Stimulated activated naive B cell treated with anti-CD40 and anti-IgM and Interleukin-4, amounts not matched to agents 10 μg/mL and 1 μg/mL and 100 μg/mL, for 72 hours (primary cell): ENCODE results near the gene TMIGD1.

Source experiments
- ATAC-seq, 2 donors: fragments of 150-1000 bp; cut with Tn5 transposase; replicated peaks; 2 replicates each; pipeline ENCODE4 v1.10.0; 2021; ENCODE audit warnings: moderate library complexity in 1 of 2
- DNase-seq: peaks from one replicate; pipeline ENCODE4 v3.0.0; 2021
- H3K27ac Mint-ChIP-seq: one replicate; pipeline ENCODE4 v1.8.0; 2022; ENCODE audit warnings: mild to moderate bottlenecking, mixed read lengths
- H3K27me3 Mint-ChIP-seq, 2 donors: one replicate each; pipeline ENCODE4 v1.8.0; 2022; ENCODE audit warnings: mixed read lengths in 2 of 2
- H3K36me3 Mint-ChIP-seq, 2 donors: one replicate each; pipeline ENCODE4 v1.8.0; 2022; ENCODE audit warnings: mixed read lengths in 2 of 2, mild to moderate bottlenecking in 1 of 2
- H3K4me1 Mint-ChIP-seq, 2 donors: one replicate each; pipeline ENCODE4 v1.8.0; 2022; ENCODE audit warnings: mixed read lengths in 2 of 2, mild to moderate bottlenecking in 1 of 2
- H3K4me3 Mint-ChIP-seq, 2 donors: one replicate each; pipeline ENCODE4 v1.8.0; 2022; ENCODE audit warnings: mild to moderate bottlenecking in 2 of 2, mixed read lengths in 2 of 2, moderate library complexity in 1 of 2
- H3K9me3 Mint-ChIP-seq, 2 donors: one replicate each; pipeline ENCODE4 v1.8.0; 2022; ENCODE audit warnings: mixed read lengths in 2 of 2, mild to moderate bottlenecking in 1 of 2

Gene TMIGD1, protein sequence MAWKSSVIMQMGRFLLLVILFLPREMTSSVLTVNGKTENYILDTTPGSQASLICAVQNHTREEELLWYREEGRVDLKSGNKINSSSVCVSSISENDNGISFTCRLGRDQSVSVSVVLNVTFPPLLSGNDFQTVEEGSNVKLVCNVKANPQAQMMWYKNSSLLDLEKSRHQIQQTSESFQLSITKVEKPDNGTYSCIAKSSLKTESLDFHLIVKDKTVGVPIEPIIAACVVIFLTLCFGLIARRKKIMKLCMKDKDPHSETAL

DNA sequence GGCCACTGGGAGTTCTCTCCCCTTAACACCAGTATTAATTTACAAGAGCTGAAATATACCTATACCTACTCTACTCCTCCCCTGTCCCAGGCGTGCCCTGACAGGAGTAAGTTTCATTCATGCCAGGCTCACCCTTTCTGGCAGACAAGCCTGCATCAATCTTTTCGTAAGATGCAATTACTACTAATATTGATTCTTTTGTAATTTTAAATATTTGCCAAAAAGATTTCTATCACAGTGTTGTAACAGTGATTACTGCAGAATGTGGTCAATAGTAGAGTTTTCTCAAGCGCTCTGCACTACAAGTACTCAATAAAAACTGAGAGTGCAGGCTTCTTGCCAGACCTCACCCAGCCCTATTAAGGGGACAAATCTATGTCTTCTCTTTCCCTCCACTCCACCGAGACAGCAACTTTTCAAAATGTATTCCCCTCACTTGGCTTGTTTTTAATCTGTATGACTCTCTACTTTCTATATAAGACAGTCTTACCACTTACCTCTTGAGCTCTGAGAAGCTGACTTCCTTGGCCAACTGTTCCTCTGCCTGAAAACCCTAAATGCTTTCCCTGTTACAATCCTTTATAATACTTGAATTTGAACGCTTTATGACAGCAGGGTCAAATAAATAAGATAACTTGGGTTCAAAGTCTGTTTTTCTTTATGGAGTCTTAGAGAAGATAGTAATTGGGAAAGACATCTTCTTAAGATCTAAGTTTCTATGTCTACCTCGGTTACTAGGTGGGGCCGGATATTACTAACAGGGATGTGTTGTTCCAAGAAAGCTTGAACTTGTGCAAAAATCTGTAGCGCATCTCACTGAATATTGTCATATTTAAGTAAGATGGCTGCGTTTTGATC, at the start of gene TMIGD1:
Gene TMIGD1, minus strand, starts transcription at position 555 of the 858 bp plus-strand sequence. CDS start 1,924 bp downstream, outside the sequence.
- Mint-ChIP-seq H3K4me1 (peaks cover 10 to 15% of the 10 kb centered on the region in 2 donors), H3K9me3 (no peaks in the 10 kb centered on the region), H3K36me3 (no peaks in the 10 kb centered on the region), H3K27me3 (peaks cover 0 to 8% of the 10 kb centered on the region in 2 donors), H3K27ac (no peak within 1 kb of the TSS), H3K4me3 (no peak within 1 kb of the TSS)
- ATAC-seq (no peak), DNase-seq (no peak)

DNA sequence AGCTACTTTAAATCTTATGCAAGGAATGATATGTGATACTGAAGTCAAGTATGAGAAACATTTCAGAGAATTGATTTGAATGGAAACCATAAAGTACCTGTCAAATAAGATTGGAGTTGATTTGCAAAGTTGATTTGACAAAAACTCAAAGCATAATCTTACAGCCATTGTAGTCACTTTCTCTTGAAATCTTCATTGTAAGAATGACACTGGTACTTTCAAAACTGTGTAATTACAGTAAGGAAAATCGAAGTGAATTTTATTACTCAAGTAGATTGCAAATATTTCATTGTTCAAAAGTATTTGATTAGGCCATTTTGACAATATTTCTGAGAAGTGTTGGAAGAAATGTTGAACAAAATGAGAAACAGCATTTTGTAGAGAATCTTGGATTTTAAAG, 48.5 kb upstream of the TMIGD1 start:
- H3K27ac Mint-ChIP-seq = no peak overlapping the region
- ATAC-seq (no peak), DNase-seq (no peak)
- H3K36me3 Mint-ChIP-seq = peaks cover 0 to 13% of the 10 kb centered on the region in 2 donors
- no peak overlapping the region for H3K4me3 Mint-ChIP-seq
- no peaks in the 10 kb centered on the region for H3K9me3 Mint-ChIP-seq
- H3K27me3 Mint-ChIP-seq = peaks cover 6 to 7% of the 10 kb centered on the region in 2 donors
- peaks cover 18 to 21% of the 10 kb centered on the region in 2 donors for H3K4me1 Mint-ChIP-seq

DNA sequence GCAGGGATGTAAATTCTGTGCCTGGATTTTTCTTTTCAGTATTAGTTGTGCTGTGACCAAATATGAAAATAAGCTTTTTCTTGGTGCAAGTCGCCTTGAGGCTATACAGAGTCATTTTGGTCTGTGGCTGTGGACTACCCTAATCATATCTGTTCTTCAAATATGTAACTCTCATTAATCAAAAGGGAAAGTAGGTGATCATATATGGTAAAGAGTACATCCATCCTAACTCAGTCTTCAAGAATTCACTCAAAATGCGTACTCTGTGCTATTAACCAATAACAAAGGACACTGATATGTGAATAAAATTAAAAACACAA, 47.4 kb upstream of the TMIGD1 start:
- Mint-ChIP-seq H3K4me1 (peaks cover 18 to 21% of the 10 kb centered on the region in 2 donors), H3K4me3 (no peak overlapping the region), H3K36me3 (peaks cover 0 to 9% of the 10 kb centered on the region in 2 donors), H3K9me3 (no peaks in the 10 kb centered on the region), H3K27me3 (peaks cover 16 to 17% of the 10 kb centered on the region in 2 donors), H3K27ac (no peak overlapping the region)
- no peak for DNase-seq
- no peak for ATAC-seq

GRCh38 chr17:30380643-30381339, 46.9 kb upstream of the TMIGD1 start:
- Mint-ChIP-seq H3K4me1 (peaks cover 18 to 21% of the 10 kb centered on the region in 2 donors), H3K27me3 (peaks cover 16 to 17% of the 10 kb centered on the region in 2 donors), H3K4me3 (no peak overlapping the region), H3K36me3 (peaks cover 0 to 7% of the 10 kb centered on the region in 2 donors), H3K27ac (no peak overlapping the region), H3K9me3 (no peaks in the 10 kb centered on the region)
- ATAC-seq = no peak
- no peak for DNase-seq

DNA sequence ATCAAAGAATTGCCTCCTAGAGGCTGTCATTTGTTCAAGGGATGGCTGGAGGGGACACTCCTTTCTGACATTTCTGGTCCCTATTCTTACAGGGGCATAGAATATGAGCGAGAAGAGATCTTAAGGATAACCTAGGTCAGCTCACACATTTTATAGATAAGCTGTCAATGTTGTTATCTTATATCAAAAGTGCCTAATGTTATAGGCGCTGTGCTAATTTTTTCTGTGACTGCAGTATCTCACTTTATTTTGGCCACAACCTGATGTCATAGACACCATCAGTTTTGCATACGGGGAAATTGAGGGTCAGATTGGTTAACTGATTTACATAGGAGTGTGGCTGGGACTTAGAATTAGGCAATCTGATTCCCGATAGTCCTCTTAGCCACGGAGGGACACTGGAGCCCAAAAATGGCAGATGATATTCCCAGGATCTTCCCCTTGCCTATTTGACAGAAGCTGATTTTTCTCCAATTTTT, 46.1 kb upstream of the TMIGD1 start:
- Mint-ChIP-seq H3K4me3 (peak overlapping the region; percentile 79 to 86), H3K9me3 (no peaks in the 10 kb centered on the region), H3K27ac (no peak overlapping the region), H3K27me3 (peaks cover 17% of the 10 kb centered on the region in 2 donors), H3K36me3 (no peaks in the 10 kb centered on the region), H3K4me1 (peaks cover 18 to 21% of the 10 kb centered on the region in 2 donors)
- ATAC-seq (peak; percentile 21 to 24), DNase-seq (no peak)

DNA sequence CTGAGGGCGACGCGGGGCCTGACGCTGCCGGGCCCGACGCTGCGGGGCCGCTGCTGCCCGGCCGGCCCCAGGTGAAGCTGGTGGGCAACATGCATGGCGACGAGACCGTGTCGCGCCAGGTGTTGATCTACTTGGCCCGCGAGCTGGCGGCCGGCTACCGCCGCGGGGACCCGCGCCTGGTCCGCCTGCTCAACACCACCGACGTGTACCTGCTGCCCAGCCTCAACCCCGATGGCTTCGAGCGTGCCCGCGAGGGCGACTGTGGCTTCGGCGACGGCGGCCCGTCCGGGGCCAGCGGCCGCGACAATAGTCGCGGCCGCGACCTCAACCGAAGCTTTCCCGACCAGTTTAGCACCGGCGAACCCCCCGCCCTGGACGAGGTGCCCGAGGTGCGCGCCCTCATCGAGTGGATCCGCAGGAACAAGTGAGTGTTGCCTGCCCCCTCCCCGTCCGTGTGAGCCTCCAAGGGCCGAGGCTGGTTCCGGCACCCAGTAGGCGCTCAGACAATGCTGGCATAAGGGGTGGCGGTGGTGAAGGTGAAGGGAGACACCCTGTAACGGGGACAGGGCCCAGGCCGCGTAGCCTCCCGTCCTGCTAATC, 45.5 kb upstream of the TMIGD1 start:
- no peak for DNase-seq
- no peak overlapping the region for H3K27ac Mint-ChIP-seq

GRCh38 chr17:30378825-30379302, 45.0 kb upstream of the TMIGD1 start, which contains the start of gene CPD:
Gene CPD (plus strand): TSS chr17:30378927. CDS start chr17:30378981, 54 bp downstream.
- Mint-ChIP-seq H3K4me3 (peak within 1 kb of the TSS; percentile 79 to 86), H3K9me3 (no peaks in the 10 kb centered on the region), H3K27me3 (peaks cover 23 to 28% of the 10 kb centered on the region in 2 donors), H3K27ac (peak within 1 kb of the TSS; percentile 84), H3K4me1 (peaks cover 18 to 21% of the 10 kb centered on the region in 2 donors), H3K36me3 (no peaks in the 10 kb centered on the region)
- ATAC-seq (peak; percentile 95 to 97), DNase-seq (peak; percentile 93)

More for the DNA sequence above, 45.5 kb upstream of the TMIGD1 start:
- Mint-ChIP-seq H3K36me3 (no peaks in the 10 kb centered on the region), H3K4me1 (peaks cover 18 to 21% of the 10 kb centered on the region in 2 donors), H3K4me3 (peak overlapping the region; percentile 79 to 86), H3K9me3 (no peaks in the 10 kb centered on the region), H3K27me3 (peaks cover 22% of the 10 kb centered on the region in 2 donors)
- peak; percentile 26 to 31 for ATAC-seq

GRCh38 chr17:30378241-30378824, 44.5 kb upstream of the TMIGD1 start:
- DNase-seq = no peak
- Mint-ChIP-seq H3K9me3 (no peaks in the 10 kb centered on the region), H3K27me3 (peaks cover 23 to 29% of the 10 kb centered on the region in 2 donors), H3K36me3 (no peaks in the 10 kb centered on the region), H3K4me3 (peak overlapping the region; percentile 79 to 86), H3K4me1 (peaks cover 18 to 21% of the 10 kb centered on the region in 2 donors), H3K27ac (peak overlapping the region; percentile 20)
- ATAC-seq = peak; percentile 33 to 38

DNA sequence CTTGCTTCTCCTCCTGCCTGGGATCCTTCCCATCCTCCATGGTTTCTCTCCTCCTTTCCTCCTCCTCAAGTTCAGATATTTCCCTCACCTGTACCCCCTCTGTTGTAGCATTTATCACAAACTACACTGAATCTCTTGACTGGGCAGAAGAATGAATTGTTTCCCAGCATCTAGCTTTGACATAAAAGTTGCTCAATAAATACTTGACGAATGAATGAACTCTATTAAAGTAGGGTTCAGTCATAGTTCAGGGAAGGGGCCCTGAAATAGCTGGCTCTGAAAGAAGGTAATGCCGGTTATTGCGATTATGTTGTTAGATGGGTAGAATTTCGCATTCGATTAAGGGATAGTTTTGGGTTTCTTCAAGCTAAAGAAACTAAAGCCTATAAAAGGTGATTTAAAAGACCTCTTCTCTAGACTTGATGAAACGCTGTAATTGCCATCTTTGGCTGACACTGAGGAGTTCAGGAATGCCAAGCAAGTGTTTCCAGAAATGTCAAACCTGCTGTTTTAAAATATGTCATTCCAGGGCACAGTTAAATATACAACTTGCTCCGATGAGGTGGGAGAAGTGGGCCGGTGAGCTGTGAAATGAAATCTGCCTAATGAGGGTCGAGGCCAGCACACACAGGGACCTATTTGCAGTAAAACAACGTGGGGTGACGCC, 43.9 kb upstream of the TMIGD1 start:
- Mint-ChIP-seq H3K4me1 (peaks cover 18 to 21% of the 10 kb centered on the region in 2 donors), H3K9me3 (no peaks in the 10 kb centered on the region), H3K27me3 (peaks cover 27 to 29% of the 10 kb centered on the region in 2 donors), H3K4me3 (peak overlapping the region; percentile 79 to 86), H3K36me3 (no peaks in the 10 kb centered on the region), H3K27ac (no peak overlapping the region)
- ATAC-seq = no peak
- no peak for DNase-seq

DNA sequence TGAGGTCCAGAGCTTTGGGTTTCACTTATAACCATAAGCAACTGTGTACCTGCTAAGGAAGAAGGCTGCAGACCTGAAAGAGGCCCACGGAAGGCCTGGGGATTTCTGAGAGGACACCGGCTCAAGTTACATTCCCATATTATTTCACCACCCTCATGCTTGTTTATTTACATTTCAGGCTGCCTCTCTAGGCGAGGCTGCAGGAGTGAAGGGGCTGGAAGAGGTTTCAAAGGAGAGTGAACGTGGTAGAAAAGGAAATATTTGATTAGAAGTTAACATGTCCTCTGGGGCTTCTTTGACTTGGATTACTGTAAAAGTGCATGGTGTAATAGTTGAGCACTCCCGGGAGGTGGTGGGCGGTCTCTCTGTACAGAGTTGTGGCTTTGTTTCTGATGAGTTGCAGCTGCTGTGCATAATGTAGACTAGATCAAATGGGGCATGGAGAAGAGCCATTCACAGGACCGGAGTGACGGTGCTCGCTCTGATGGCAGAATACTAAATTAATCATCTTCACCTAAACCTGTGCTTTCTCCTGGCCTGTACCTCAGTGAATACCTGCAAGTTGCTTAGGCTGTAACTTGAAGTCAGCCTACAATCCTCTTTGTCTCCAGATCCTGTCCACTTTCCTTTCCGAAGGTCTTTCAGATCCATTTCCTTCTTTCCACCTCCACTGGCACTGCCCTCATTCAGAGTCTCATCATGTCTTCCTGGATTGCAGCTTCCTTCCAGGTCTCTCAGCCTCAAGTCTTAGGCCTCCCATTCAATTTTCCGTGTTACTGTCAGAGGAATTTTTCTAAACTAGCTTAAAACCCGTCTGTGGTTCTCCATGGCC, 43.0 kb upstream of the TMIGD1 start:
- Mint-ChIP-seq H3K27me3 (peaks cover 27 to 29% of the 10 kb centered on the region in 2 donors), H3K9me3 (no peaks in the 10 kb centered on the region), H3K36me3 (no peaks in the 10 kb centered on the region), H3K4me1 (peaks cover 18 to 21% of the 10 kb centered on the region in 2 donors), H3K4me3 (no peak overlapping the region), H3K27ac (no peak overlapping the region)
- DNase-seq (no peak), ATAC-seq (no peak)

DNA sequence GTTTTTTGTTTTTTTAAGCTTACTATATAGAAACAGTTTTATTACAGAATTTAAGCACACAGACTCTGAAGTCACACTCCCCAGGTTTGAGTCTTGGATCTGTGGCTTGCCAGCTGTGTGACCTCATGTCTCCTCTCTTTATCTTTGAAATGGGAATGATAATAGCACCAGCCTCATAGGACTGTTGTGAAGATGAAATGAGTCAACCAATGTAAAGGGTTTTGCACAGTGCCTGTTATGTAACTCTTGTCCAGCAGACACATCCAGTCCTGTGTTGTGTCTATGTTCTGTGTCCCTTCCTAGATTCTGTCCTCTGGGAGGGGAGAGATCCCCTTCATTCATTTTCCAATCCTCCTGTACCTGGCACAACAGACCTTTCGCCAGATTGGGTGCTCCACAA, 41.8 kb upstream of the TMIGD1 start:
- ATAC-seq (no peak), DNase-seq (no peak)
- no peaks in the 10 kb centered on the region for H3K36me3 Mint-ChIP-seq
- no peaks in the 10 kb centered on the region for H3K9me3 Mint-ChIP-seq
- no peak overlapping the region for H3K27ac Mint-ChIP-seq
- peaks cover 12 to 18% of the 10 kb centered on the region in 2 donors for H3K4me1 Mint-ChIP-seq
- no peak overlapping the region for H3K4me3 Mint-ChIP-seq
- H3K27me3 Mint-ChIP-seq = peaks cover 29 to 30% of the 10 kb centered on the region in 2 donors

DNA sequence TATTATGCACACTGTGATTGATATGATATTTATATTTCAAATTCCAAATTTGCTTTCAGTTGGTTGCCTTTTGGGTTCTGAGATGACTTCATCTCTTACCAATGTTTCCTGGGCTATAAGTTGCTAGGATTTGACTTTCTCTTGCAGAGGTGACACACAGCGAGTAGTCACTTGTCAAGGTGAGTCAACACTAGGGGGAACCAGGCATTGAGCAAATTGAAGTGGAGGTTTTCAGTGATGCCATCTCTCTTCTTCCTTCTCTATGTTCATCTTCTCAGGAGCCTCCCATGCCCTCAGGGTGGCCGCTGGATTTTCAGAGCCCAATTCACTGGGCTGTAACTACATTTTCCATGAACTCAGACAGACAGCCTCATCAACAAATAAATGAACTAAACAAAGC, 38.9 kb upstream of the TMIGD1 start:
- ATAC-seq (peak in 1 of 2 donors; percentile 29), DNase-seq (no peak)
- no peaks in the 10 kb centered on the region for H3K36me3 Mint-ChIP-seq
- H3K4me3 Mint-ChIP-seq = no peak overlapping the region
- no peaks in the 10 kb centered on the region for H3K4me1 Mint-ChIP-seq
- H3K27me3 Mint-ChIP-seq = peaks cover 27 to 29% of the 10 kb centered on the region in 2 donors
- H3K9me3 Mint-ChIP-seq = no peaks in the 10 kb centered on the region
- H3K27ac Mint-ChIP-seq = no peak overlapping the region
